Panc1 (cell line): ENCODE data around the gene ANXA7. TPM values are rescaled to one million over a fixed set of nuclear protein-coding genes. Genes with fewer than 3 reads are reported as not detected.

Source experiments
- ATAC-seq: fragments of 200-7000 bp; cut with Tn5 transposase; 2 replicates; pipeline ENCODE4 v1.9.1; 2020; ENCODE audit warnings: mild to moderate bottlenecking, moderate library complexity
- BruUV-seq: library from RNA; stranded (reverse); fragments of 400-500 nt; replicated peaks from 2 replicates; lab custom pipeline; 2021; lab: Mats Ljungman, UMichigan
- CTCF ChIA-PET: fragments of 300-600 bp; sonication (Branson Sonifier 250); formaldehyde crosslinking; loops from one replicate; lab custom pipeline; 2022; ENCODE audit warnings: antibody characterized with exemption; lab: Charles Lee
- POLR2A ChIA-PET: fragments of 300-600 bp; sonication (Branson Sonifier 250); formaldehyde crosslinking; loops from one replicate; lab custom pipeline; 2022; ENCODE audit warnings: antibody characterized with exemption; lab: Charles Lee
- DNase-seq: peaks from one replicate; pipeline ENCODE4 v3.0.0-alpha.2; 2010; ENCODE audit warnings: low read depth, low spot score
- H3K27ac ChIP-seq: 2 replicates; pipeline ENCODE4 v1.5.1; 2011; ENCODE audit warnings: mild to moderate bottlenecking, low read length, inconsistent platforms
- H3K27me3 ChIP-seq: fragments of 200-500 bp; sonication (Bioruptor generic); 2 replicates; pipeline ENCODE4 v1.6.0; 2014; ENCODE audit warnings: low read length, inconsistent platforms; ENCODE audit not compliant: control insufficient read depth, insufficient read depth
- H3K36me3 ChIP-seq: fragments of 200-500 bp; sonication (Bioruptor generic); 2 replicates; pipeline ENCODE4 v1.5.1; 2014; ENCODE audit warnings: inconsistent platforms, mild to moderate bottlenecking, low read length, moderate library complexity; ENCODE audit not compliant: control insufficient read depth, insufficient read depth
- H3K4me1 ChIP-seq: 2 replicates; pipeline ENCODE4 v1.5.1; 2011; ENCODE audit warnings: inconsistent platforms, mild to moderate bottlenecking, low read length, moderate library complexity; ENCODE audit not compliant: control insufficient read depth, insufficient read depth
- H3K4me3 ChIP-seq, 2 experiments: 2 replicates each; pipeline ENCODE4 v1.5.1; 2011 to 2012; ENCODE audit warnings: low read depth in 2 of 2, low read length in 2 of 2, mild to moderate bottlenecking in 2 of 2, inconsistent platforms in 1 of 2, moderate library complexity in 1 of 2
- H3K9me3 ChIP-seq: fragments of 200-500 bp; sonication (Bioruptor generic); 2 replicates; pipeline ENCODE4 v1.5.1; 2014; ENCODE audit warnings: low read depth, mild to moderate bottlenecking, inconsistent platforms, low read length, moderate library complexity; ENCODE audit not compliant: control insufficient read depth, insufficient read depth
- CTCF ChIP-seq: fragments of 450-650 bp; IDR thresholded peaks from 2 replicates; pipeline ENCODE4 v1.5.1; 2017; ENCODE audit warnings: mild to moderate bottlenecking
- POLR2AphosphoS5 ChIP-seq: IDR thresholded peaks from 2 replicates; pipeline ENCODE4 v1.6.1; 2012; ENCODE audit warnings: mild to moderate bottlenecking, low read depth, low read length, moderate library complexity
- REST ChIP-seq, 2 experiments: IDR thresholded peaks; 2 replicates each; pipeline ENCODE4 v1.6.1; 2011 to 2012; ENCODE audit warnings: low read depth in 2 of 2, control low read depth in 1 of 2, low read length in 1 of 2, mild to moderate bottlenecking in 1 of 2, moderate library complexity in 1 of 2; ENCODE audit not compliant: insufficient read depth in 1 of 2
- SIN3A ChIP-seq: IDR thresholded peaks from 2 replicates; pipeline ENCODE4 v1.6.1; 2012; ENCODE audit warnings: low read depth, mild to moderate bottlenecking, low read length, moderate library complexity, borderline replicate concordance; ENCODE audit not compliant: insufficient read depth
- TCF7L2 ChIP-seq: IDR thresholded peaks from 2 replicates; pipeline ENCODE4 v1.6.1; 2011; ENCODE audit warnings: mild to moderate bottlenecking, low read depth, low read length, inconsistent platforms
- in situ Hi-C: cut with HindIII; loops from 2 replicates; pipeline ENCODE4 v1.10.0; 2016; ENCODE audit warnings: low sequenced_read_pairs, low pct_unique_long_range_greater_than_20kb
- intact Hi-C: fragments of 100-400 bp; cut with micrococcal nuclease; formaldehyde crosslinking; loops from one replicate; pipeline ENCODE4 v1.10.0; 2022; ENCODE audit not compliant: unreplicated experiment
- total RNA-seq: library from RNA; stranded (reverse); gene quantifications from one replicate; pipeline ENCODE4 v1.2.1, GENCODE V29; 2021; ENCODE audit not compliant: unreplicated experiment

ANXA7 gene
- total RNA-seq, 1 experiment from 2014 or later, result 165 TPM

DNA sequence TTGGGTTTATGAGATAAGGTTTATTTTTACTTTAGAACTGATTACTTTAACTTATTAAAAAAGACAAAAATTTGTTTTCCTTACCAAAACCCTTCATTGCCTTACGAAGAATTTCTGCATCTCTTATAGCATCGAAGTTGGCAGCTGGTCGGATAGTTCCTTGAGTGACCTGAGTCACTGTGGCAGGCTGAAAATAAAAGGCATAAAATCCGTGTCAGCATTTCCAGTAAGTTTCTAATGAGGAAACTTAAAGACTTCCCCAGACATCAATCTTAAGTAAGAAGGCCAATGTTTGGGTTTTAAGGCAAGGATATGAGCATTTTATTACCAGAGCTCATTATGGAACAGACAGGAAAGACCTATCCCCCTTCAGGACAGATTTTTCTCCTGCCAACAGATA lies 25.6 kb downstream of the ANXA7 start:
- TF ChIP-seq SIN3A, result no peak
- TF ChIP-seq CTCF, result no peak
- TF ChIP-seq REST (IDR thresholded peaks at IDR 0.05; ENCODE audit: insufficient read depth in 1 of 2, low read depth in 2 of 2, low read length in 1 of 2), result no peak
- TF ChIP-seq TCF7L2, result no peak
- TF ChIP-seq POLR2AphosphoS5, result no peak
- intact Hi-C loops (no loop called here), in situ Hi-C loops (no loop called here)
- ChIA-PET CTCF (no interaction called here), POLR2A (no interaction called here)
- no peak overlapping the region for H3K4me3 ChIP-seq
- H3K4me1 ChIP-seq, result no peaks in the 10 kb centered on the region
- BruUV-seq, result no TSS peak
- ATAC-seq (no peak), DNase-seq (no peak)
- H3K27me3 ChIP-seq, result no peaks in the 10 kb centered on the region
- H3K9me3 ChIP-seq, result no peaks in the 10 kb centered on the region
- peaks cover 20% of the 10 kb centered on the region; the same call in 1 of the 2 replicates for H3K36me3 ChIP-seq
- H3K27ac ChIP-seq, result no peak overlapping the region

- in situ Hi-C loops, result no loop called here
Measured at GRCh38 chr10:73386583-73386982, 27.3 kb downstream of the ANXA7 start.

More at GRCh38 chr10:73386583-73386982, 27.3 kb downstream of the ANXA7 start:
- no peaks in the 10 kb centered on the region for H3K4me1 ChIP-seq
- BruUV-seq, result no TSS peak
- no peak overlapping the region for H3K27ac ChIP-seq
- no peaks in the 10 kb centered on the region for H3K9me3 ChIP-seq
- peaks cover 28% of the 10 kb centered on the region for H3K36me3 ChIP-seq
- TF ChIP-seq REST (IDR thresholded peaks at IDR 0.05; ENCODE audit: insufficient read depth in 1 of 2, low read depth in 2 of 2, low read length in 1 of 2) (no peak), TCF7L2 (no peak), POLR2AphosphoS5 (no peak), CTCF (no peak), SIN3A (no peak)
- ATAC-seq (no peak), DNase-seq (no peak)
- CTCF ChIA-PET, result no interaction called here
- H3K27me3 ChIP-seq, result no peaks in the 10 kb centered on the region
- POLR2A ChIA-PET, result no interaction called here
- intact Hi-C loops, result no loop called here
- no peak overlapping the region for H3K4me3 ChIP-seq
